BLaER1 (cell line): ENCODE measurements around the gene STRN.

ENCODE experiments used
- H3K27ac ChIP-seq: shearing (Covaris generic); formaldehyde crosslinking; 2 replicates; pipeline ENCODE4 v1.8.1; 2022
- H3K27me3 ChIP-seq: shearing (Covaris generic); formaldehyde crosslinking; 2 replicates; pipeline ENCODE4 v1.8.1; 2022
- H3K36me3 ChIP-seq: shearing (Covaris generic); formaldehyde crosslinking; 2 replicates; pipeline ENCODE4 v1.8.1; 2022
- H3K4me1 ChIP-seq: shearing (Covaris generic); formaldehyde crosslinking; 2 replicates; pipeline ENCODE4 v1.8.1; 2022
- H3K4me2 ChIP-seq: shearing (Covaris generic); formaldehyde crosslinking; 2 replicates; pipeline ENCODE4 v1.8.1; 2022
- H3K4me3 ChIP-seq: shearing (Covaris generic); formaldehyde crosslinking; 2 replicates; pipeline ENCODE4 v1.8.1; 2022
- H3K9ac ChIP-seq: shearing (Covaris generic); formaldehyde crosslinking; 2 replicates; pipeline ENCODE4 v1.8.1; 2022
- H3K9me3 ChIP-seq: shearing (Covaris generic); formaldehyde crosslinking; 2 replicates; pipeline ENCODE4 v1.8.1; 2022
- H4K20me1 ChIP-seq: shearing (Covaris generic); formaldehyde crosslinking; 2 replicates; pipeline ENCODE4 v1.8.1; 2022
- Cebpa-rat ChIP-seq: shearing (Covaris generic); IDR thresholded peaks from 2 replicates; pipeline ENCODE4 v1.8.1; 2022

Gene STRN

GRCh38 chr2:36819095-36819711 is 147.1 kb downstream of the STRN start:
- Histone ChIP-seq H3K27ac (no peak overlapping the region), H3K4me1 (no peaks in the 10 kb centered on the region), H3K27me3 (no peaks in the 10 kb centered on the region), H3K4me2 (no peak overlapping the region), H3K36me3 (no peaks in the 10 kb centered on the region), H3K9ac (no peak overlapping the region), H4K20me1 (no peaks in the 10 kb centered on the region), H3K9me3 (no peaks in the 10 kb centered on the region), H3K4me3 (no peak overlapping the region)
- TF ChIP-seq Cebpa-rat, result no peak

- TF ChIP-seq Cebpa-rat, result no peak
- H3K4me2 ChIP-seq, result no peak overlapping the region
- no peaks in the 10 kb centered on the region for H3K27me3 ChIP-seq
- no peaks in the 10 kb centered on the region for H3K4me1 ChIP-seq
- no peaks in the 10 kb centered on the region for H3K9me3 ChIP-seq
- H3K27ac ChIP-seq, result no peak overlapping the region
- H3K9ac ChIP-seq, result no peak overlapping the region
- H3K36me3 ChIP-seq, result no peaks in the 10 kb centered on the region
- H3K4me3 ChIP-seq, result no peak overlapping the region
- H4K20me1 ChIP-seq, result no peaks in the 10 kb centered on the region
These were observed 147.8 kb downstream of the STRN start for GRCh38 chr2:36818542-36818941.

- Histone ChIP-seq H3K27me3 (no peaks in the 10 kb centered on the region), H3K9ac (no peak overlapping the region), H3K36me3 (no peaks in the 10 kb centered on the region), H3K4me3 (no peak overlapping the region), H3K4me2 (no peak overlapping the region), H3K9me3 (0 out of 2 replicates have a peak, but pooled peaks cover 6% of the 10 kb centered on the region), H3K4me1 (no peaks in the 10 kb centered on the region), H3K27ac (no peak overlapping the region), H4K20me1 (no peaks in the 10 kb centered on the region)
- TF ChIP-seq Cebpa-rat, result no peak
These were observed 154.1 kb downstream of the STRN start for GRCh38 chr2:36812196-36812595.

- TF ChIP-seq Cebpa-rat, result no peak
- Histone ChIP-seq H3K9me3 (0 out of 2 replicates have a peak, but pooled peaks cover 6% of the 10 kb centered on the region), H4K20me1 (no peaks in the 10 kb centered on the region), H3K4me3 (no peak overlapping the region), H3K36me3 (no peaks in the 10 kb centered on the region), H3K27ac (no peak overlapping the region), H3K4me2 (no peak overlapping the region), H3K9ac (no peak overlapping the region), H3K27me3 (no peaks in the 10 kb centered on the region), H3K4me1 (no peaks in the 10 kb centered on the region)
These were observed 155.3 kb downstream of the STRN start for GRCh38 chr2:36811071-36811470.

- Histone ChIP-seq H3K27me3 (no peaks in the 10 kb centered on the region), H3K27ac (no peak overlapping the region)
These were observed 157.3 kb downstream of the STRN start for GRCh38 chr2:36809069-36809445.

GRCh38 chr2:36808386-36809068 is 157.8 kb downstream of the STRN start:
- H3K9me3 ChIP-seq, result 0 out of 2 replicates have a peak, but pooled peaks cover 6% of the 10 kb centered on the region
- no peak overlapping the region for H3K4me3 ChIP-seq
- H3K4me2 ChIP-seq, result no peak overlapping the region
- H3K36me3 ChIP-seq, result no peaks in the 10 kb centered on the region
- H3K4me1 ChIP-seq, result peaks cover 5% of the 10 kb centered on the region; the same call in 1 of the 2 replicates
- H3K27ac ChIP-seq, result no peak overlapping the region
- no peaks in the 10 kb centered on the region for H3K27me3 ChIP-seq
- TF ChIP-seq Cebpa-rat, result no peak
- no peaks in the 10 kb centered on the region for H4K20me1 ChIP-seq
- no peak overlapping the region for H3K9ac ChIP-seq

More at GRCh38 chr2:36809069-36809445, 157.3 kb downstream of the STRN start:
- no peak for TF ChIP-seq Cebpa-rat
- Histone ChIP-seq H3K4me2 (no peak overlapping the region), H3K9me3 (0 out of 2 replicates have a peak, but pooled peaks cover 6% of the 10 kb centered on the region), H3K36me3 (no peaks in the 10 kb centered on the region), H3K9ac (no peak overlapping the region), H3K4me3 (no peak overlapping the region), H3K4me1 (peaks cover 5% of the 10 kb centered on the region; the same call in 1 of the 2 replicates), H4K20me1 (no peaks in the 10 kb centered on the region)

- no peak overlapping the region for H3K27ac ChIP-seq
- no peak for TF ChIP-seq Cebpa-rat
- 0 out of 2 replicates have a peak, but pooled peaks cover 6% of the 10 kb centered on the region for H3K9me3 ChIP-seq
- no peaks in the 10 kb centered on the region for H3K27me3 ChIP-seq
- H4K20me1 ChIP-seq, result no peaks in the 10 kb centered on the region
- H3K4me2 ChIP-seq, result no peak overlapping the region
- H3K4me3 ChIP-seq, result no peak overlapping the region
- no peak overlapping the region for H3K9ac ChIP-seq
- H3K36me3 ChIP-seq, result no peaks in the 10 kb centered on the region
- H3K4me1 ChIP-seq, result peaks cover 5% of the 10 kb centered on the region; the same call in 1 of the 2 replicates
These were observed 159.0 kb downstream of the STRN start for GRCh38 chr2:36807223-36807886.

GRCh38 chr2:36805635-36806224 is 160.6 kb downstream of the STRN start:
- H3K9me3 ChIP-seq, result 0 out of 2 replicates have a peak, but pooled peaks cover 6% of the 10 kb centered on the region
- H3K9ac ChIP-seq, result no peak overlapping the region
- no peaks in the 10 kb centered on the region for H3K27me3 ChIP-seq
- no peaks in the 10 kb centered on the region for H3K36me3 ChIP-seq
- H3K27ac ChIP-seq, result no peak overlapping the region
- TF ChIP-seq Cebpa-rat, result no peak
- no peaks in the 10 kb centered on the region for H4K20me1 ChIP-seq
- no peak overlapping the region for H3K4me3 ChIP-seq
- H3K4me1 ChIP-seq, result peaks cover 5% of the 10 kb centered on the region; the same call in 1 of the 2 replicates
- no peak overlapping the region for H3K4me2 ChIP-seq

GRCh38 chr2:36802952-36803351 is 163.4 kb downstream of the STRN start:
- H3K36me3 ChIP-seq, result no peaks in the 10 kb centered on the region
- no peaks in the 10 kb centered on the region for H3K27me3 ChIP-seq
- peaks cover 5% of the 10 kb centered on the region; the same call in 1 of the 2 replicates for H3K4me1 ChIP-seq
- H3K4me3 ChIP-seq, result no peak overlapping the region
- no peaks in the 10 kb centered on the region for H3K9me3 ChIP-seq
- TF ChIP-seq Cebpa-rat, result no peak
- no peak overlapping the region for H3K27ac ChIP-seq
- H3K9ac ChIP-seq, result no peak overlapping the region
- no peaks in the 10 kb centered on the region for H4K20me1 ChIP-seq
- H3K4me2 ChIP-seq, result no peak overlapping the region
